Ammon's horn (tissue), 1 donor: ENCODE measurements around the gene FAM81B.
A peak's percentile ranks its signal among the peaks of the same experiment; 100 is the strongest.
"Not testable (repeated sequence)": the region's sequence is repeated elsewhere in the genome, so short reads cannot be mapped to it uniquely, and the experiment has no call there.

Experiments used
- DNase-seq: peaks from one replicate; pipeline ENCODE4 v3.0.0-alpha.2; 2016; ENCODE audit warnings: low spot score

Gene FAM81B

DNA sequence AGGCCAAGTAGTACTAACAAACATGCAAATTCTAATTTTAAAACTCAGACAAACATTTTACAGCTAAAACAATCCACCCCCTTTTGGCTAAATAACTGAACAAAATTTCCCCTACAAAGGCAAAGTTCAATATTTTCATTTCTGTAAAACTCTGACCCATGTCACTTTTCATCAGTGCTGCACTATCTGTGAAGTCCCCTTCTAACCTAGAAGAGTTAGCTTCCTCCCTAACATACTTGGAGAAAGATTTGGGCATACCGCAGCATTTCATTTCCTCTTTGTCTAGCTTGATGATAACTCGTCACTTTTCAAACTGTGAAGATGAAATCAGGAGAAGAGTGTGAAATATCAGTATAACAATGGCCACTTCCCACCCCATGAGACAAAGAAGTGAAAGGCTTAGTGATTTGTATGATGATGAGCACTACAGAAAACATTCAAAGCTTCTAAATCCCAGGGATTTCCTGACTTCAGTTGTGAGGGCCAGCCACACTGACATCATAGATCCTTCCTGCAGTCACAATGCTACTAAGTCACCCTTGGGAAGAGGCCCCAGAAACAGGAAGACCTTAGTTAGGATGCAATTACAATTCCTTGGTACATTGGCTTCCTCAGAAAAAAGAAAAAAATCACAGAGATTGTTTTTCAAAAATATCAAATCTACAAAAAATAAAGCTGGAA, at the start of gene FAM81B:
Gene FAM81B (plus strand): TSS at position 555 of the 681 bp plus-strand sequence. CDS start 24 bp downstream, at position 579.
- DNase-seq = no peak

GRCh38 chr5:95341444-95341843, 49.7 kb upstream of the FAM81B start:
- not testable (repeated sequence) for DNase-seq

DNA sequence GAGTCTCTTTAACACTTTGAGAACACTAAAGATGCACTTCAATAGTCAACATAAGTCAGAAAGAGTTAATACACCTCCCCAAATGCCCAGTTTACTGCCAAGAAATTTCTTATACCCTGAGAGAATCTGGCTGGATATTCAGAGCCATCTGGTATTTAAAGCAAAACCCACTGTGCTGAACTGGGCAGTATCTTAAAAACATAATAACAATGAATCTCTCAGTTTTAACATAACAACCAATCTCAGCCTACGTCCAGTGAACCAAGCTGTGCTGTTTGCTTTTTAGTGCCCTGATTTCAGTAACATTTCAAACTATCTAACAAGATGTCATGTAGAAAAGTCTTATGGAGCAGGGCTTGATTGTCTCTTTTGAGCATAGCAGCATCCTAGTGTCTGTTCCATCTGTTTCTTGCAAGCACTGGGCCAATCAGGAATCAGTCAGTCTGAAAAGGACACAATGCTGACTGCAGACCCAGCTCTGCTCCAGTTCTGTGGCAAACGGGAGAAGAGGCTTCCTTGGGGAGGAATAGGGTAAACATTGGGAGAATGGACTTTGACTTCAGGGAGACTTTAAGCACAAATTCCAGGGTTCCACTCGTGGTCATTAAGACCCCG, 43.6 kb upstream of the FAM81B start:
- peak; percentile 35 for DNase-seq

GRCh38 chr5:95350631-95351030, 40.5 kb upstream of the FAM81B start:
- DNase-seq = no peak

- DNase-seq = peak; percentile 36
Observed at GRCh38 chr5:95352691-95353090, 38.5 kb upstream of the FAM81B start.

DNA sequence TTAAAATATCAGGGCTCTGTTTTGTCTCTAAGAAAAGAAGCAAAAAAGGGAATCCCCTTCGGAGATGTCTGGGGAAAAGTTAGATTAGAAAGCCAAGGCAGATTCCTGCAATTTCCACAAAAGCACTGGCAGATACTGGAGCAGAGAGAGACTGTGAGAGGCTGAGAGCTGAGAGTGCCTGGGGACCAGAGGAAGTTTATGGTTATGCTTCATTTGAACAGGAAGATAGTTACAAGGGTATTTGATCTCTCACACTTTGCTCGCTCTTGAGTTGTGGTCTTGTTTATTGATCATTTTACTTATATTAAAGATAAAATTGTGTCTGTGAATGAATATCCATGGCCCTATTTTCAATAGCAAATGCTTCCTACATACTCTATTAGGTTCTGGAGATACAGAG, 32.8 kb upstream of the FAM81B start:
- no peak for DNase-seq

GRCh38 chr5:95358848-95359247, 32.3 kb upstream of the FAM81B start:
- DNase-seq = no peak

DNA sequence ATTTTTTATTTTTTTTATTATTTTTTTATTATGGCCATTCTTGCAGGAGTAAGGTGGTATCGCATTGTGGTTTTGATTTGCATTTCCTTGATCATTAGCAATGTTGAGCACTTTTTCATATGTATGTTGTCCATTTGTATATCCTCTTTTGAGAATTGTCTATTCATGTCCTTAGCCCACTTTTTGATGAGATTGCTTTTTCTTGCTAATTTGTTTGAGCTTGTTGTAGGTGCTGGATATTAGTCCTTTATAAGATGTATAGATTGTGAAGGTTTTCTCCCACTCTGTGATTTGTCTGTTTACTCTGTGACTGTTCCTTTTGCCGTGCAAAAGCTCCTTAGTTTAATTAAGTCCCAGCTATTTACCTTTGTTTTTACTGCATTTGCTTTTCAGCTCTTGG, 30.5 kb upstream of the FAM81B start:
- DNase-seq = not testable (repeated sequence)

DNA sequence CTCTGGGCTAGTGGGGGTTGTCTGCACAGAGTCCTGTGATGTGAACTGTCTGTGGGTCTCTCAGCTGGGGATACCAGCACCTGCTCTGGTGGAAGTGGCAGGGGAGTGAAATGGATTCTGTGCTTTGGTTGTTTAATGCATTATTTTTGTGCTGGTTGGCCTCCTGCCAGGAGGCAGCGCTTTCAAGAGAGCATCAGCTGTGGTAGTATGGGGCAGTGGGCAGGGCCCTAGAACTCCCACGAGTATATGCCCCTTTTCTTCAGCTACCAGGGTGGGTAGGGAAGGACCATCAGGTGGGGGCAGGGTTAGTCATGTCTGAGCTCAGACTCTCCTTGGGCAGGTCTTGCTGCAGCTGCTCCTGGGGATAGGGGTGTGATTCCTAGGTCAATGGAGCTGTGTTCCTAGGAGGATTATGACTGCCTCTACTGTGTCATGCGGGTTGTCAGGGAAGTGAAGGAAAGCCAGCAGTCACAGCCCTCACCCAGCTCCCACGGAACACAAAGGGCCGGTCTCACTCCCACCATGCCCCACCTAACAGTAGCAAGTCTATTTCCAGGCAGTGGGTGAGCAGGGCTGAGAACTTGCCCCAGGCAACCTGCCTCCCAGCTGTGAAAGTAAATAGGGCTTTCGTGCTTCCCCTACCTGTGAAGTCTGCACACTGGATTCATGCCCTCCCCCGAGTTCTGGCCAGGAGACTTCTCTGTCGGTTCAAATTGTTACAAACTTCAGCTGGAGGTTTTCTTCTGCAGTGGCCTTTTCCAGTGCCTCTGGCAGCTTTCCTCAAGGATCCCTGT, 25.7 kb upstream of the FAM81B start:
- DNase-seq = no peak

DNA sequence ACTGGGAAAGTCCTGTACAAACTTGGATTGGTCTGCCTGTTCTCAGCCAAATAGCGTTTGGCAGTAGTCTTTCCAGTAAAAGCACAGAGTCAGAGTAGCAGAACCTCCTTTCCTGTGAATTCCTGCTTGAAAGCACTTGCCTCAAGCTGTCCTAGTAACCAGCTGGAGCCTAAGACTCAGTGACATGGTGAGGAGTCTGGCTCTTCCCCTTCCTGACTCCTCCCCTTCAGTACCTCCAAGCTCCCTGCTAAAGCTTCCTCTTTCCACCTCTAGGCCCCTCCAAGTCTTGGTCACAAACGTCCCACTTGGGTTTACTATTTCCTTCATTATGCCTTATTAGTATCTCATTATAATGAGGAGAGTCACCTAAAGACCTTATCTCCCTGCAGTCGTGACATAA, 21.4 kb upstream of the FAM81B start:
- no peak for DNase-seq

DNA sequence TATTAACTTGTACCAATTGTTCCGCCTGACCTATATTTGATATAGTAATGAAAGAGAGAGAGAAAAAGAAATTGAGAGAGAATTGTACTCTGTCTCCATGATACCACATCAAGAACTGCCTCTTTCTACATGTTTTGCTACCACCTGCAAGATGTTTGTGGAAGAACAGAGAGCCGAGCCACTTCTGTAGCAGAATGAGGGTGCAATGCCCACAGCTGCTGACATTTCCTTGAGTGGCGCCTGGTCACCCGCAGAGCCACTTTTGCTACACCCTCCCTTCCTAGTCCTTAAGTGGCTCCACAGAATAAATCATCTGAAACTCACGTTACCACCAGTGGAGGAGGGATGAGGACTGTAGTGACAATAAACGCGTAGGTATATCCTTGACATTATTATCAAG, 17.1 kb upstream of the FAM81B start:
- no peak for DNase-seq

GRCh38 chr5:95375591-95375990, 15.6 kb upstream of the FAM81B start:
- DNase-seq = no peak

GRCh38 chr5:95379133-95379532, 12.0 kb upstream of the FAM81B start:
- DNase-seq = no peak

DNA sequence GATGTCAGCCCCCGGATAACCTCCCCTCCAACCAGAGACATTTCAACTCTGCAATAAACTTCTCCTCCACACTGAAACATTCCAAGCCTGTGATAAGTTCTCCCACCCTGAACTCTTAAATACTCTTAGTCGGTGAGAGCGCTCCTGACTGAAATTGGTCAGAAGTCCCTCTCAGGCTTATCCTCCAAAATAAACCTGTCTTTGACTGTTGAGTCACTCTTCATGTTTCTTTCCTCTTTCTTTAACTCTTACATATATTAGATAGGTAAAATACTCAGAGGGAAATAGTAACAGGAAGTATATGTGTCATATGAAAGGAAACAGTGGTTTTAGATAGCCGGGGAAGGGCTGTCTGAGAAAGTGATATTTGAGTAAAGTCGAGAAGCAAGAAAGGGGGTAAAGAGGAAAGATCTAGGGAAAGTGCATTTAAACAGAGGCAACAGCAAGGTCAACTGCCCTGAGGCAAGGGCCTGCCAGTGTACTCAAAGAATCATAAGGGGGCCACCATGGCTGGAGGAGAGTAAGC, 11.0 kb upstream of the FAM81B start:
- no peak for DNase-seq

- no peak for DNase-seq
Observed at GRCh38 chr5:95382801-95383200, 8.4 kb upstream of the FAM81B start.

GRCh38 chr5:95384485-95385213, 6.5 kb upstream of the FAM81B start:
- DNase-seq = no peak

DNA sequence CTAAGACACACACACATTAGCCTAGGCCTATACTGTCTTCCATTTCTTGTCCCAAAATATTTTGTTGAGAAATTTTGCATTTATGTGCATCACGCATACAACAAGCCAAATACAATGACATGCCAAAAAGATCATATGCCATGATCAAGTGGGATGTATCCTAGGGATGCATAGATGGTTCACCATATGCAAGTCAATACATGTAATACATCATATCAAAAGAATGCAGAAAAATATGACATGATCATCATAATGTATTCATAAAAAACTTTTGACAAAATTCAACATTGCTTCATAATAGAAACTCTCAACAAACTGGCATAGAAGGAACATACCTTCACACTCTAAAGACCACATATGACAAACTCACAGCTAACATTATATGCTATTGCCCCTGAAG, 5.8 kb upstream of the FAM81B start:
- DNase-seq = no peak

DNA sequence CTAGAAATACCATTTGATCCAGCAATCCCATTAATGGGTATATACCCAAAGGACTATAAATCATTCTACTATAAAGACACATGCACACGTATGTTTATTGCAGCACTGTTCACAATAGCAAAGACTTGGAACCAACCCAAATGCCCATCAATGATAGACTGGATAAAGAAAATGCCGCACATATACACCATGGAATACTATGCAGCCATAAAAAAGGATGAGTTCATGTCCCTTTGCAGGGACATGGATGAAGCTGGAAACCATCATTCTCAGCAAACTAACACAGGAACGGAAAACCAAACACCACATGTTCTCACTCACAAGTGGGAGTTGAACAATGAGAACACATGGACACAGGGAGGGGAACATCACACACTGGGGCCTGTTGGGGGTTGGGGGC, 799 bp downstream of the FAM81B start:
- not testable (repeated sequence) for DNase-seq

DNA sequence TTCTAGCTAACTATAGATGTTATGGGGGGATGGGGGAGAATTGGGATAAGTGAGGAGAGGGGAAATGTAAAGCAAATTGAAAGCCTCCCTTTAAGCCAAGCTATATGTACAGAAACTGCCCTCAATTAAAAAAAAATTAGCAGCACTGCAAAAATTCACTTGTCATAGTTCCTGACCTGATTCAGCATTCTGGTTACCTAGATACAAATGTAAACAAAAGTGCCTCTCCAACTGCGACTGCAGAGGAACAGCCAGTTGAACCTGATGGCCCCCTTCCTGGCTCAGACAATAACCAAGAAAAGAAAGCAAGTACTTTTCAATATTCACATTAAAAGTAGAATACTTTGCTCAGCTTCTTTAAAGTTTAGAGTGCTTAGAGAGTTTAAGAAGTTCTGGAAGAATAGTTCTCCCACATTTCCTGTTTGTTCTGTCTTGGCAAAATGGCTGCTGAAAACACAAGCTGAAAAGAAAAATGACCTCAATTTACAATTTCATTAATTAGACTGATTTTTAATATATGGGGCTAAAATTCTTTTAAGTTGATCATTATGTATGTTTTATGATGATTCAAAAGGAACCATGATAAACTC, 1.5 kb downstream of the FAM81B start:
- DNase-seq = no peak

- DNase-seq = no peak
Observed at GRCh38 chr5:95393279-95393678, 2.1 kb downstream of the FAM81B start.

GRCh38 chr5:95398989-95399388, 7.8 kb downstream of the FAM81B start:
- DNase-seq = no peak

DNA sequence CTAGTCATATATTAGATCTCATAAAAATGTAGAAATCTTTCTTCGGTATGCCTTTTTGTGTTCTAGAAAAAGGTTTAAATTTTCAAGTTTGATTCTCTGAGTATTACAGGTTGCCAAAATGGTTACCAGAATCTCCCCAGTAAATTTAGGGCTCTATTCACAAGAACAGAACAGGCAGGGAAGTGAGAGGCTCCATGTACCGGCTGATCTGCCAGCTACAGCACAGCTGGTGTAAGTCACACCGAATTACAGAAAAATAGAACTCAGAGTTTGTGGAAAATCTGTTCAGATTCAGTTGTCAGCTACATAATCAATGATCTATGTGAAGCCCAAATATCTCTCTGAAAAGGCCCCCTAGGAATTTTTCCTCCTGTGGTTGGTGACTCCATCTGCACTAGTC, 10.5 kb downstream of the FAM81B start:
- peak; percentile 55 for DNase-seq
